DOHH2 (cell line): ENCODE data around the gene CNTN1.

Experiments used
- H3F3A ChIP-seq: fragments of 200-600 bp; sonication (generic), shearing (Covaris generic); 2 replicates; pipeline ENCODE4 v1.6.0; 2016; ENCODE audit warnings: antibody characterized with exemption, mild to moderate bottlenecking; ENCODE audit not compliant: control insufficient read depth, insufficient read depth
- H3K27ac ChIP-seq: fragments of 200-600 bp; sonication (generic); 2 replicates; pipeline ENCODE4 v1.5.1; 2014; ENCODE audit warnings: low read depth, mild to moderate bottlenecking, low read length, moderate library complexity
- H3K27me3 ChIP-seq: fragments of 200-600 bp; sonication (generic); 2 replicates; pipeline ENCODE4 v1.6.1; 2014; ENCODE audit warnings: mild to moderate bottlenecking, low read length, mixed read lengths; ENCODE audit not compliant: control insufficient read depth
- H3K36me3 ChIP-seq: fragments of 200-600 bp; sonication (generic); 2 replicates; pipeline ENCODE4 v1.6.1; 2014; ENCODE audit warnings: mild to moderate bottlenecking, low read length, moderate library complexity, mixed read lengths; ENCODE audit not compliant: control insufficient read depth
- H3K4me1 ChIP-seq: fragments of 200-600 bp; sonication (generic); 2 replicates; pipeline ENCODE4 v1.6.1; 2014; ENCODE audit warnings: mild to moderate bottlenecking, low read length, mixed read lengths; ENCODE audit not compliant: control insufficient read depth
- H3K4me2 ChIP-seq: fragments of 200-600 bp; sonication (generic); 2 replicates; pipeline ENCODE4 v1.6.0; 2014; ENCODE audit warnings: mild to moderate bottlenecking, low read length, moderate library complexity
- H3K4me3 ChIP-seq: fragments of 200-600 bp; sonication (generic); 2 replicates; pipeline ENCODE4 v1.5.1; 2014; ENCODE audit warnings: mild to moderate bottlenecking, low read length, mixed read lengths
- H3K79me2 ChIP-seq: fragments of 200-600 bp; sonication (generic); 2 replicates; pipeline ENCODE4 v1.6.1; 2014; ENCODE audit warnings: mild to moderate bottlenecking, low read length, mixed read lengths; ENCODE audit not compliant: control insufficient read depth
- H3K9me2 ChIP-seq: fragments of 200-600 bp; sonication (generic); replicated peaks from 2 replicates; pipeline ENCODE4 v1.6.1; 2014; ENCODE audit warnings: mild to moderate bottlenecking, low read length, mixed read lengths; ENCODE audit not compliant: control insufficient read depth
- H3K9me3 ChIP-seq: fragments of 200-600 bp; sonication (generic); 2 replicates; pipeline ENCODE4 v1.6.1; 2014; ENCODE audit warnings: antibody characterized with exemption, low read length, mixed read lengths; ENCODE audit not compliant: control insufficient read depth, insufficient read depth
- H4K20me1 ChIP-seq: fragments of 200-600 bp; sonication (generic); 2 replicates; pipeline ENCODE4 v1.6.0; 2014; ENCODE audit warnings: low read depth, mild to moderate bottlenecking, antibody characterized with exemption, low read length, moderate library complexity; ENCODE audit not compliant: control insufficient read depth, insufficient read depth
- CTCF ChIP-seq: fragments of 200-600 bp; sonication (generic); IDR thresholded peaks from one replicate; pipeline ENCODE4 v1.5.1; 2014; ENCODE audit warnings: antibody characterized with exemption, mild to moderate bottlenecking, low read depth, low read length; ENCODE audit not compliant: poor library complexity, severe bottlenecking
- EZH2phosphoT487 ChIP-seq: fragments of 200-600 bp; sonication (generic); IDR thresholded peaks from 2 replicates; pipeline ENCODE4 v1.6.1; 2017; ENCODE audit warnings: borderline replicate concordance, mild to moderate bottlenecking, antibody characterized with exemption, low read length, moderate library complexity, mixed read lengths

CNTN1 gene

DNA sequence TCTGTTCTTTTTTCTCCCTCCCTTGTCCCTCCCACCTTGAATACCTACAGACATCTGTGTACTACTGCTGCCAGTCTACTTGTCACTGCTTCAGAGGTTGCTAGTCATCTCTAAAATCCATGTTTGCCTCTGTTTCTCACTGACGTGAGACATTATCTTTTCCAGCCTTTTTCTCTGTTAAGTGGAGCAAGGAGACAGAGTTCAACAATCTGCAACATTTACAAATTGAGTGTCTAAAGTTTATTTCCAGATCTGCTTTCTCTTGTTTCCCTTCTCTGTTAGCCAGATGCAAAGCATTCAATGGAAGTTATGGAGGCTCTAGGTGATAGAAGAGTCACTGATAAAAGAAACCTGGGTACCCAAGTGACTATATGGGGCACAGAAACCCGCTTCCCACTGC lies 47.5 kb upstream of the CNTN1 start:
- no peaks in the 10 kb centered on the region for H3K27me3 ChIP-seq
- TF ChIP-seq CTCF (no peak), EZH2phosphoT487 (no peak)
- H3K27ac ChIP-seq: no peak overlapping the region
- H3K4me3 ChIP-seq: no peak overlapping the region
- H4K20me1 ChIP-seq: no peaks in the 10 kb centered on the region
- no peaks in the 10 kb centered on the region for H3K9me3 ChIP-seq
- no peak overlapping the region for H3K4me2 ChIP-seq
- no peaks in the 10 kb centered on the region for H3K36me3 ChIP-seq
- H3F3A ChIP-seq: no peaks in the 10 kb centered on the region
- no peaks in the 10 kb centered on the region for H3K79me2 ChIP-seq
- no peaks in the 10 kb centered on the region for H3K9me2 ChIP-seq
- H3K4me1 ChIP-seq: no peaks in the 10 kb centered on the region

DNA sequence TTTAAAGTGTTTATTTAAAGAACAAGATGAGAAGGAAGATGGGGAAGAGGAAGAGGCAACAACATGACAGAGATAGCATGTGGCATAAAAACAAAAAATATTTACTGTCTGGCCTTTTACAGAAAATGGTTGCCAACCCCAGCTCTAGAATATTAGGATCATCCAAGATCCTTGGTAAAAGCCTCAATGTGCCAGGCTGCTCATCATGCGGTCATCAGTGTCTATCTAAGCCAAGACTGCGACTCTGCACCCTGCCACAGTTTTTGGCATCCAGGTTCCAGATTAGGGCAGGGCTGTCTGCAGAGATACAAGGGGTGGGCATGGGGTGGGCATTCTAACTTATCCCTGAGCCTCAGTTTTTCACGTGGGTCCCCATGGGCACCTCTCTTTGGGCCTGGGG lies 46.9 kb upstream of the CNTN1 start:
- H3K27me3 ChIP-seq: no peaks in the 10 kb centered on the region
- no peaks in the 10 kb centered on the region for H3K79me2 ChIP-seq
- H3K9me3 ChIP-seq: no peaks in the 10 kb centered on the region
- no peaks in the 10 kb centered on the region for H3K9me2 ChIP-seq
- H3K27ac ChIP-seq: no peak overlapping the region
- H3K4me2 ChIP-seq: no peak overlapping the region
- no peak overlapping the region for H3K4me3 ChIP-seq
- no peak for TF ChIP-seq CTCF
- TF ChIP-seq EZH2phosphoT487: no peak
- no peaks in the 10 kb centered on the region for H3F3A ChIP-seq
- no peaks in the 10 kb centered on the region for H3K36me3 ChIP-seq
- no peaks in the 10 kb centered on the region for H3K4me1 ChIP-seq
- H4K20me1 ChIP-seq: no peaks in the 10 kb centered on the region

DNA sequence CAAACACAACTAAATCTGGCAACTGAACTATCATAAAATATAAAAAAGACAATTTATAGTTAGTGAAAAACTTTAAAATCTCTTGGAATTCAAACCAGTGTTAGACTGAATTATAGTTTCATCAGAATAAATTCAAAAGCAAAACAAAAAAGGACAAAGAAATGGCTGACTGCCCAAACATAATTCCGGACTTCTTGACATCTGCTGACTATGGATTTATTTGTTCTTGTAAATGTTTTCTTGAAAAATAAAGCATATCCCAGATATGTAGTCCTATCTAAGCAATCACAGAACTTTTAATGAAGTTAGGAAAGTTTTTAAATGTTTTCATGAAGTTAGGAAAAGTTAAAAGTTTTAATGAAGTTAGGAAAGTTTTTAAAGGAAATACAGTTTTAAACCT lies 45.8 kb upstream of the CNTN1 start:
- no peak overlapping the region for H3K4me3 ChIP-seq
- no peaks in the 10 kb centered on the region for H3K9me2 ChIP-seq
- no peak for TF ChIP-seq CTCF
- no peak for TF ChIP-seq EZH2phosphoT487

GRCh38 chr12:40646911-40647310 lies 45.3 kb upstream of the CNTN1 start:
- Histone ChIP-seq H3K4me2 (no peak overlapping the region), H3F3A (no peaks in the 10 kb centered on the region), H3K27ac (no peak overlapping the region), H4K20me1 (no peaks in the 10 kb centered on the region), H3K36me3 (no peaks in the 10 kb centered on the region), H3K27me3 (no peaks in the 10 kb centered on the region), H3K9me3 (0 out of 2 replicates have a peak, but pooled peaks cover 3% of the 10 kb centered on the region), H3K4me3 (no peak overlapping the region), H3K4me1 (no peaks in the 10 kb centered on the region), H3K79me2 (no peaks in the 10 kb centered on the region), H3K9me2 (no peaks in the 10 kb centered on the region)
- TF ChIP-seq CTCF: no peak
- no peak for TF ChIP-seq EZH2phosphoT487

More for the DNA sequence above, 45.8 kb upstream of the CNTN1 start:
- H4K20me1 ChIP-seq: no peaks in the 10 kb centered on the region
- H3K4me1 ChIP-seq: no peaks in the 10 kb centered on the region
- H3K27ac ChIP-seq: no peak overlapping the region
- H3K9me3 ChIP-seq: 0 out of 2 replicates have a peak, but pooled peaks cover 3% of the 10 kb centered on the region
- H3F3A ChIP-seq: no peaks in the 10 kb centered on the region
- no peaks in the 10 kb centered on the region for H3K79me2 ChIP-seq
- no peaks in the 10 kb centered on the region for H3K27me3 ChIP-seq
- H3K36me3 ChIP-seq: no peaks in the 10 kb centered on the region
- H3K4me2 ChIP-seq: no peak overlapping the region
